Trophoblast cell (in vitro differentiated cells and primary cell): ENCODE data around the gene MOV10.
A peak's percentile ranks its signal among the peaks of the same experiment; 100 is the strongest.

ENCODE experiments used
- DNase-seq, 2 donors: peaks; one replicate each; pipeline ENCODE4 v3.0.0-alpha.2; 2016
- H2AFZ ChIP-seq: 2 replicates; pipeline ENCODE4 v1.6.1; 2013; ENCODE audit warnings: low read length, moderate library complexity, mild to moderate bottlenecking; ENCODE audit not compliant: insufficient read depth, poor library complexity
- H2AK5ac ChIP-seq: 2 replicates; pipeline ENCODE4 v1.6.1; 2013; ENCODE audit warnings: mild to moderate bottlenecking, low read length
- H2BK120ac ChIP-seq: 2 replicates; pipeline ENCODE4 v1.6.1; 2013; ENCODE audit warnings: low read length, mild to moderate bottlenecking, moderate library complexity; ENCODE audit not compliant: insufficient read depth, poor library complexity
- H2BK12ac ChIP-seq: 2 replicates; pipeline ENCODE4 v1.6.1; 2013; ENCODE audit warnings: mild to moderate bottlenecking, low read length, moderate library complexity
- H2BK5ac ChIP-seq: 2 replicates; pipeline ENCODE4 v1.6.1; 2013; ENCODE audit warnings: low read length, low read depth, moderate library complexity, mild to moderate bottlenecking; ENCODE audit not compliant: poor library complexity
- H3K14ac ChIP-seq: 2 replicates; pipeline ENCODE4 v1.6.1; 2013; ENCODE audit warnings: mild to moderate bottlenecking, low read length
- H3K18ac ChIP-seq: 2 replicates; pipeline ENCODE4 v1.6.1; 2013; ENCODE audit warnings: mild to moderate bottlenecking, low read length
- H3K23ac ChIP-seq: 2 replicates; pipeline ENCODE4 v1.6.1; 2013; ENCODE audit warnings: low read length
- H3K27ac ChIP-seq: 2 replicates; pipeline ENCODE4 v1.5.1; 2013; ENCODE audit warnings: low read depth, mild to moderate bottlenecking, inconsistent platforms, low read length, moderate library complexity
- H3K27me3 ChIP-seq: 2 replicates; pipeline ENCODE4 v1.6.1; 2013; ENCODE audit warnings: inconsistent platforms, mild to moderate bottlenecking, low read length, moderate library complexity; ENCODE audit not compliant: insufficient read depth
- H3K36me3 ChIP-seq, 2 experiments: 1 replicate in 1 of 2; 2 replicates in 1 of 2; pipeline ENCODE4 v1.6.1; 2013; ENCODE audit warnings: low read length in 2 of 2, mild to moderate bottlenecking in 2 of 2, moderate library complexity in 1 of 2; ENCODE audit not compliant: insufficient read depth in 2 of 2, control insufficient read depth in 1 of 2
- H3K4ac ChIP-seq: 2 replicates; pipeline ENCODE4 v1.6.1; 2013; ENCODE audit warnings: low read depth, mild to moderate bottlenecking, low read length, moderate library complexity
- H3K4me1 ChIP-seq, 2 experiments: 1 replicate in 1 of 2; 2 replicates in 1 of 2; pipeline ENCODE4 v1.6.1; 2013; ENCODE audit warnings: low read length in 2 of 2, mild to moderate bottlenecking in 2 of 2, moderate library complexity in 1 of 2; ENCODE audit not compliant: insufficient read depth in 2 of 2, control insufficient read depth in 1 of 2
- H3K4me2 ChIP-seq: 2 replicates; pipeline ENCODE4 v1.6.1; 2013; ENCODE audit warnings: inconsistent platforms, mild to moderate bottlenecking, low read length, moderate library complexity
- H3K4me3 ChIP-seq: 2 replicates; pipeline ENCODE4 v1.5.1; 2013; ENCODE audit warnings: mild to moderate bottlenecking, low read depth, low read length, inconsistent platforms
- H3K79me1 ChIP-seq: one replicate; pipeline ENCODE4 v1.6.1; 2013; ENCODE audit warnings: low read length
- H3K79me2 ChIP-seq: 2 replicates; pipeline ENCODE4 v1.6.1; 2013; ENCODE audit warnings: low read length, mild to moderate bottlenecking; ENCODE audit not compliant: control insufficient read depth, insufficient read depth, poor library complexity
- H3K9ac ChIP-seq: 2 replicates; pipeline ENCODE4 v1.6.1; 2013; ENCODE audit warnings: mild to moderate bottlenecking, low read length
- H3K9me3 ChIP-seq: 2 replicates; pipeline ENCODE4 v1.6.1; 2013; ENCODE audit warnings: low read depth, mild to moderate bottlenecking, control low read depth, inconsistent platforms, low read length; ENCODE audit not compliant: insufficient read depth
- H4K12ac ChIP-seq: 2 replicates; pipeline ENCODE4 v1.6.1; 2013; ENCODE audit warnings: low read depth, mild to moderate bottlenecking, low read length, moderate library complexity
- H4K8ac ChIP-seq: 2 replicates; pipeline ENCODE4 v1.6.1; 2013; ENCODE audit warnings: low read depth, mild to moderate bottlenecking, low read length, moderate library complexity
- H4K91ac ChIP-seq: one replicate; pipeline ENCODE4 v1.6.1; 2013; ENCODE audit warnings: low read depth, mild to moderate bottlenecking, low read length, moderate library complexity
- WGBS: extraction: QIAGEN DNeasy Blood & Tissue Kit; methylation state at CpG from one replicate; pipeline ENCODE4 v1.1.7; 2013; ENCODE audit warnings: missing lambda C conversion rate; ENCODE audit not compliant: insufficient read length, insufficient coverage; ENCODE audit errors: extremely low coverage; 5-methylcytosine and 5-hydroxymethylcytosine counted together

Gene MOV10

GRCh38 chr1:112694363-112694929 lies 20.0 kb downstream of the MOV10 start:
- no peak overlapping the region for H2BK120ac ChIP-seq
- H3K4me2 ChIP-seq, result no peak overlapping the region
- no peak overlapping the region for H3K14ac ChIP-seq
- H2AK5ac ChIP-seq, result no peak overlapping the region
- peaks cover 5% of the 10 kb centered on the region for H3K79me1 ChIP-seq
- no peak overlapping the region for H3K23ac ChIP-seq
- peak overlapping the region; percentile 68 for H4K12ac ChIP-seq
- H3K9me3 ChIP-seq, result no peaks in the 10 kb centered on the region
- no peaks in the 10 kb centered on the region for H3K79me2 ChIP-seq
- no peak overlapping the region for H2BK5ac ChIP-seq
- no peak overlapping the region for H3K9ac ChIP-seq
- no peak overlapping the region for H2BK12ac ChIP-seq
- H4K91ac ChIP-seq, result no peak overlapping the region
- no peak overlapping the region for H3K4ac ChIP-seq
- H3K4me1 ChIP-seq, result peaks cover 15% of the 10 kb centered on the region in 2 experiments
- H4K8ac ChIP-seq, result no peak overlapping the region
- no peak overlapping the region for H2AFZ ChIP-seq
- WGBS, result no CpG with 5 or more reads among the region's 15 CpGs
- H3K36me3 ChIP-seq, result peaks cover 56 to 66% of the 10 kb centered on the region in 2 experiments
- H3K27ac ChIP-seq, result no peak overlapping the region
- DNase-seq, result no peak
- H3K18ac ChIP-seq, result no peak overlapping the region
- H3K4me3 ChIP-seq, result no peak overlapping the region
- no peaks in the 10 kb centered on the region for H3K27me3 ChIP-seq

- no peak overlapping the region for H2BK12ac ChIP-seq
- no peak overlapping the region for H2AK5ac ChIP-seq
- no peak overlapping the region for H4K8ac ChIP-seq
- H3K9ac ChIP-seq, result no peak overlapping the region
- H2BK120ac ChIP-seq, result no peak overlapping the region
- WGBS, result no CpG with 5 or more reads among the region's 9 CpGs
- no peak overlapping the region for H3K4ac ChIP-seq
- no peak overlapping the region for H3K4me2 ChIP-seq
- H2BK5ac ChIP-seq, result no peak overlapping the region
- H3K27me3 ChIP-seq, result no peaks in the 10 kb centered on the region
- H3K4me3 ChIP-seq, result no peak overlapping the region
- no peak overlapping the region for H4K91ac ChIP-seq
- H3K4me1 ChIP-seq, result peaks cover 23% of the 10 kb centered on the region in 2 experiments
- H4K12ac ChIP-seq, result no peak overlapping the region
- H3K9me3 ChIP-seq, result no peaks in the 10 kb centered on the region
- no peak for DNase-seq
- H3K36me3 ChIP-seq, result peaks cover 58 to 68% of the 10 kb centered on the region in 2 experiments
- H3K79me2 ChIP-seq, result peaks cover 1% of the 10 kb centered on the region
- H3K27ac ChIP-seq, result no peak overlapping the region
- H3K14ac ChIP-seq, result no peak overlapping the region
- H3K79me1 ChIP-seq, result peaks cover 8% of the 10 kb centered on the region
- no peak overlapping the region for H2AFZ ChIP-seq
- no peak overlapping the region for H3K23ac ChIP-seq
- H3K18ac ChIP-seq, result no peak overlapping the region
These were observed 20.8 kb downstream of the MOV10 start for GRCh38 chr1:112695276-112695675.

GRCh38 chr1:112696578-112697314 lies 22.3 kb downstream of the MOV10 start:
- Histone ChIP-seq H3K4me3 (no peak overlapping the region), H2AFZ (no peak overlapping the region), H3K27ac (no peak overlapping the region), H2BK12ac (no peak overlapping the region), H3K36me3 (peaks cover 64 to 75% of the 10 kb centered on the region in 2 experiments), H2BK5ac (no peak overlapping the region), H3K79me2 (peaks cover 3% of the 10 kb centered on the region), H3K79me1 (peaks cover 13% of the 10 kb centered on the region), H2AK5ac (no peak overlapping the region), H3K4ac (no peak overlapping the region), H3K4me2 (no peak overlapping the region), H3K14ac (no peak overlapping the region), H3K4me1 (peaks cover 37 to 38% of the 10 kb centered on the region in 2 experiments), H4K12ac (no peak overlapping the region), H3K9ac (no peak overlapping the region), H3K27me3 (no peaks in the 10 kb centered on the region), H4K8ac (no peak overlapping the region), H4K91ac (no peak overlapping the region), H3K18ac (no peak overlapping the region), H2BK120ac (no peak overlapping the region), H3K23ac (no peak overlapping the region), H3K9me3 (no peaks in the 10 kb centered on the region)
- no peak for DNase-seq
- WGBS, result no CpG with 5 or more reads among the region's 7 CpGs

GRCh38 chr1:112697781-112698201 lies 23.3 kb downstream of the MOV10 start:
- Histone ChIP-seq H3K9me3 (no peaks in the 10 kb centered on the region), H2AK5ac (no peak overlapping the region), H3K4me3 (no peak overlapping the region), H3K4me1 (peaks cover 39% of the 10 kb centered on the region in 2 experiments), H4K12ac (no peak overlapping the region), H3K79me1 (peaks cover 13% of the 10 kb centered on the region), H3K18ac (no peak overlapping the region), H4K8ac (no peak overlapping the region), H3K4ac (no peak overlapping the region), H3K27ac (no peak overlapping the region), H2AFZ (no peak overlapping the region), H3K14ac (no peak overlapping the region), H2BK12ac (no peak overlapping the region), H3K79me2 (peaks cover 3% of the 10 kb centered on the region), H3K27me3 (no peaks in the 10 kb centered on the region), H2BK5ac (no peak overlapping the region), H3K4me2 (no peak overlapping the region), H4K91ac (no peak overlapping the region), H2BK120ac (no peak overlapping the region), H3K9ac (no peak overlapping the region), H3K36me3 (peaks cover 65 to 75% of the 10 kb centered on the region in 2 experiments), H3K23ac (no peak overlapping the region)
- WGBS, result no CpG with 5 or more reads among the region's 9 CpGs
- DNase-seq, result no peak
